ENCODE measurements around the gene CBX8. TPM values are rescaled to one million over a fixed set of nuclear protein-coding genes. Genes with fewer than 3 reads are reported as not detected.

Gene CBX8
- total and polyA plus RNA-seq, 2 of the 13 experiments (the other 11 are each of a cell fraction or from before 2014, with no cell fraction given), result 0.34 to 12.6 TPM

DNA sequence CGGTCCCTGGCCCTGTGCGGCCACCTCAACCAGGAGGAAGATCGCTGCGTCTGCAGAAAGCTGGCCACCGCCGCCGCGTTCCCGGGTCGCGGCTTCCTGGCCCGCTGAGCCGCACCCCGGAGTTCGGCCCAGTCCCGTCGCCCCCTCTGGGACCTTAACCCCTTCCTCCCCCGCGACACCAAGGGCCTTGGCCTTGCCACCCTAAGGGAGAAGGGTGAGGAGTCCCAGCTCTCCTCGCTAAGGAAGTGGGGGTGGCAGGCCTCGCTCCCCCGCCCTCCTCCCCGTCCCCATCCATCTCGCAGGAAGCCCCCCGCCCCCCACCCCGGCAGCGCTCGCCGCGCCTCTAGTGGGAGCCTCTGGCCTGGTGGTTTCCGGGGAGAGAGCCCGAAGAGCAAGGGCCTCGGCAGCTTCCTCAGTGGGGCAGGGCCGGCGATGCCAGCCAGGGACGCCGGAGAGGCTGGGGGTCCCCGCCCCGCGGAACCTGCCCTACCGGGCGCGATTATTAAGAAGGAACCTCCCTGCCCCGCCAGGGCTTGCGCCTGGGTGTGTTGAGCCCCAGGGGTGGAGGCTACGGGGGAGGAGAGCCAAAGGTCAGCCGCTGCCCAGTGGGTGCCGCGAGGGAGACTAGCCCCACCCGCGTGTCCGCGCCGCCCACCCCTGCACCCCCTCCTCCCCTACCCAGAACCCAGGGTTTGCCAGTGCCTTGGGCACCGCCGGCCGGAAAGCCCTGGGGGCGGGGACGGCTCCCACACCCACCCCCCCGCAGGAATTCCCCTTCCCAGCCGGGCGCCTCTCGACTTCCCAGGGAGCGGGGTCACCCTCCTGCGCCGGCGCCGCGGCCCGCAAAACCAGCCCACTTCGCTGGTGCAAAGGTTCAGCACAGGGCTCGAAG lies 35.6 kb upstream of the CBX8 start (continued):
- TF ChIP-seq YEATS4 (CRISPR knock-in tag; IDR thresholded peaks at IDR 0.05; ENCODE audit: borderline replicate concordance) (no peak; the same call in 1 of the 2 replicates), ZNF550 (CRISPR knock-in tag; IDR thresholded peaks at IDR 0.05; ENCODE audit: borderline replicate concordance) (0 out of 2 replicates have a peak, but pooled peaks have one; percentile 54), MBNL3 (CRISPR knock-in tag; conservative IDR thresholded peaks at IDR 0.05) (no peak), MTA3 (CRISPR knock-in tag; IDR thresholded peaks at IDR 0.05) (no peak), ZNF749 (CRISPR knock-in tag; IDR thresholded peaks at IDR 0.05; ENCODE audit: borderline replicate concordance) (peak; percentile 76; the same call in 1 of the 2 replicates), DR1 (CRISPR knock-in tag; IDR thresholded peaks at IDR 0.05) (no peak; the same call in 1 of the 2 replicates), ZNF20 (CRISPR knock-in tag; IDR thresholded peaks at IDR 0.05) (no peak), RXRA (CRISPR knock-in tag; IDR thresholded peaks at IDR 0.05) (peak; percentile 75), HOXA3 (CRISPR knock-in tag; IDR thresholded peaks at IDR 0.05) (peak; percentile 60; the same call in 1 of the 2 replicates)
- TF ChIP-seq, protein P1, sequence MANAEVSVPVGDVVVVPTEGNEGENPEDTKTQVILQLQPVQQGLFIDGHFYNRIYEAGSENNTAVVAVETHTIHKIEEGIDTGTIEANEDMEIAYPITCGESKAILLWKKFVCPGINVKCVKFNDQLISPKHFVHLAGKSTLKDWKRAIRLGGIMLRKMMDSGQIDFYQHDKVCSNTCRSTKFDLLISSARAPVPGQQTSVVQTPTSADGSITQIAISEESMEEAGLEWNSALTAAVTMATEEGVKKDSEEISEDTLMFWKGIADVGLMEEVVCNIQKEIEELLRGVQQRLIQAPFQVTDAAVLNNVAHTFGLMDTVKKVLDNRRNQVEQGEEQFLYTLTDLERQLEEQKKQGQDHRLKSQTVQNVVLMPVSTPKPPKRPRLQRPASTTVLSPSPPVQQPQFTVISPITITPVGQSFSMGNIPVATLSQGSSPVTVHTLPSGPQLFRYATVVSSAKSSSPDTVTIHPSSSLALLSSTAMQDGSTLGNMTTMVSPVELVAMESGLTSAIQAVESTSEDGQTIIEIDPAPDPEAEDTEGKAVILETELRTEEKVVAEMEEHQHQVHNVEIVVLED (CRISPR knock-in tag; IDR thresholded peaks at IDR 0.05; ENCODE audit: borderline replicate concordance), result no peak
- TF ChIP-seq, protein P2, sequence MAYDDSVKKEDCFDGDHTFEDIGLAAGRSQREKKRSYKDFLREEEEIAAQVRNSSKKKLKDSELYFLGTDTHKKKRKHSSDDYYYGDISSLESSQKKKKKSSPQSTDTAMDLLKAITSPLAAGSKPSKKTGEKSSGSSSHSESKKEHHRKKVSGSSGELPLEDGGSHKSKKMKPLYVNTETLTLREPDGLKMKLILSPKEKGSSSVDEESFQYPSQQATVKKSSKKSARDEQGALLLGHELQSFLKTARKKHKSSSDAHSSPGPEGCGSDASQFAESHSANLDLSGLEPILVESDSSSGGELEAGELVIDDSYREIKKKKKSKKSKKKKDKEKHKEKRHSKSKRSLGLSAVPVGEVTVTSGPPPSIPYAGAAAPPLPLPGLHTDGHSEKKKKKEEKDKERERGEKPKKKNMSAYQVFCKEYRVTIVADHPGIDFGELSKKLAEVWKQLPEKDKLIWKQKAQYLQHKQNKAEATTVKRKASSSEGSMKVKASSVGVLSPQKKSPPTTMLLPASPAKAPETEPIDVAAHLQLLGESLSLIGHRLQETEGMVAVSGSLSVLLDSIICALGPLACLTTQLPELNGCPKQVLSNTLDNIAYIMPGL (CRISPR knock-in tag; IDR thresholded peaks at IDR 0.05; ENCODE audit: borderline replicate concordance in 1 of 2, low read depth in 1 of 2), result peak; percentile 8 to 69; a peak in 3 of 4 replicates
- TF ChIP-seq, protein P3, sequence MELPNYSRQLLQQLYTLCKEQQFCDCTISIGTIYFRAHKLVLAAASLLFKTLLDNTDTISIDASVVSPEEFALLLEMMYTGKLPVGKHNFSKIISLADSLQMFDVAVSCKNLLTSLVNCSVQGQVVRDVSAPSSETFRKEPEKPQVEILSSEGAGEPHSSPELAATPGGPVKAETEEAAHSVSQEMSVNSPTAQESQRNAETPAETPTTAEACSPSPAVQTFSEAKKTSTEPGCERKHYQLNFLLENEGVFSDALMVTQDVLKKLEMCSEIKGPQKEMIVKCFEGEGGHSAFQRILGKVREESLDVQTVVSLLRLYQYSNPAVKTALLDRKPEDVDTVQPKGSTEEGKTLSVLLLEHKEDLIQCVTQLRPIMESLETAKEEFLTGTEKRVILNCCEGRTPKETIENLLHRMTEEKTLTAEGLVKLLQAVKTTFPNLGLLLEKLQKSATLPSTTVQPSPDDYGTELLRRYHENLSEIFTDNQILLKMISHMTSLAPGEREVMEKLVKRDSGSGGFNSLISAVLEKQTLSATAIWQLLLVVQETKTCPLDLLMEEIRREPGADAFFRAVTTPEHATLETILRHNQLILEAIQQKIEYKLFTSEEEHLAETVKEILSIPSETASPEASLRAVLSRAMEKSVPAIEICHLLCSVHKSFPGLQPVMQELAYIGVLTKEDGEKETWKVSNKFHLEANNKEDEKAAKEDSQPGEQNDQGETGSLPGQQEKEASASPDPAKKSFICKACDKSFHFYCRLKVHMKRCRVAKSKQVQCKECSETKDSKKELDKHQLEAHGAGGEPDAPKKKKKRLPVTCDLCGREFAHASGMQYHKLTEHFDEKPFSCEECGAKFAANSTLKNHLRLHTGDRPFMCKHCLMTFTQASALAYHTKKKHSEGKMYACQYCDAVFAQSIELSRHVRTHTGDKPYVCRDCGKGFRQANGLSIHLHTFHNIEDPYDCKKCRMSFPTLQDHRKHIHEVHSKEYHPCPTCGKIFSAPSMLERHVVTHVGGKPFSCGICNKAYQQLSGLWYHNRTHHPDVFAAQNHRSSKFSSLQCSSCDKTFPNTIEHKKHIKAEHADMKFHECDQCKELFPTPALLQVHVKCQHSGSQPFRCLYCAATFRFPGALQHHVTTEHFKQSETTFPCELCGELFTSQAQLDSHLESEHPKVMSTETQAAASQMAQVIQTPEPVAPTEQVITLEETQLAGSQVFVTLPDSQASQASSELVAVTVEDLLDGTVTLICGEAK (IDR thresholded peaks at IDR 0.05), result no peak
- TF ChIP-seq, protein P3 (CRISPR knock-in tag; IDR thresholded peaks at IDR 0.05), result no peak; the same call in none of the 2 replicates

All from HepG2 (cell line).